Lung (tissue), 12 donors: Measurements from ENCODE around the gene SKAP2. TPM values are rescaled to one million over a fixed set of nuclear protein-coding genes. Genes with fewer than 3 reads are reported as not detected.
A peak's percentile ranks its signal among the peaks of the same experiment; 100 is the strongest.

Source experiments
- ATAC-seq: fragments of 200-7000 bp; cut with Tn5 transposase; one replicate; pipeline ENCODE4 v1.9.1; 2020; ENCODE audit warnings: moderate number of reproducible peaks; ENCODE audit not compliant: insufficient read depth, low FRiP score
- DNase-seq, 3 donors: peaks; one replicate each; pipeline ENCODE4 v3.0.0-alpha.2; 2013 to 2017
- H3K27ac ChIP-seq, 2 donors: one replicate each; pipeline ENCODE4 v1.5.1; 2013; ENCODE audit warnings: mild to moderate bottlenecking in 2 of 2, moderate library complexity in 2 of 2, control low read depth in 1 of 2, inconsistent platforms in 1 of 2, low read depth in 1 of 2, low read length in 1 of 2
- H3K27me3 ChIP-seq, 3 donors: one replicate each; pipeline ENCODE4 v1.5.1; 2013; ENCODE audit warnings: low read length in 2 of 3; ENCODE audit not compliant: control insufficient read depth in 3 of 3, insufficient read depth in 3 of 3
- H3K36me3 ChIP-seq, 4 donors: one replicate each; pipeline ENCODE4 v1.5.1; 2013; ENCODE audit warnings: low read length in 4 of 4, mild to moderate bottlenecking in 1 of 4, moderate library complexity in 1 of 4; ENCODE audit not compliant: control insufficient read depth in 4 of 4, insufficient read depth in 4 of 4
- H3K4me1 ChIP-seq, 5 donors: one replicate each; pipeline ENCODE4 v1.5.1; 2013; ENCODE audit warnings: low read length in 5 of 5, mild to moderate bottlenecking in 2 of 5, moderate library complexity in 1 of 5; ENCODE audit not compliant: control insufficient read depth in 5 of 5, insufficient read depth in 5 of 5
- H3K4me3 ChIP-seq: one replicate; pipeline ENCODE4 v1.5.1; 2013; ENCODE audit warnings: mild to moderate bottlenecking, control low read depth, moderate library complexity
- H3K9ac ChIP-seq, 2 donors: one replicate each; pipeline ENCODE4 v1.5.1; 2013; ENCODE audit warnings: low read length in 2 of 2, control low read depth in 1 of 2; ENCODE audit not compliant: insufficient read depth in 1 of 2
- H3K9me3 ChIP-seq, 4 donors: one replicate each; pipeline ENCODE4 v1.5.1; 2013; ENCODE audit warnings: low read length in 3 of 4, mild to moderate bottlenecking in 1 of 4, moderate library complexity in 1 of 4; ENCODE audit not compliant: control insufficient read depth in 4 of 4, insufficient read depth in 3 of 4
- WGBS, 2 donors: extraction: QIAGEN DNeasy Blood & Tissue Kit; methylation state at CpG; one replicate each; pipeline ENCODE4 v1.1.7; 2013; 5-methylcytosine and 5-hydroxymethylcytosine counted together
- polyA plus RNA-seq, 2 donors: library from polyadenylated mRNA; stranded (reverse); fragments of 200-250 nt; gene quantifications; one replicate each; pipeline ENCODE4 v1.2.1, GENCODE V29; 2013
- total RNA-seq, 2 donors: library from RNA; depleted of rRNA in 1 of 2; stranded (reverse); fragments of >200 nt in 1 of 2; gene quantifications; one replicate each; pipeline ENCODE4 v1.2.1, GENCODE V29; 2014 to 2021
- TF ChIP-seq, protein P1 (sequence below): IDR thresholded peaks from 2 replicates; pipeline ENCODE4 v1.5.1; 2012; ENCODE audit warnings: mild to moderate bottlenecking; ENCODE audit errors: control extremely low read depth, extremely low read depth
- donor health status: control.
- donor health status: control.
- donor health status: Bipolar disorder and iron deficiency.
- donor health status: healthy.
- donor health status: DM: yes; HTN: yes; CAD: no.

SKAP2 gene
- total and polyA plus RNA-seq, 4 donors: 9.2 to 40.1 (median 35.8) TPM

DNA sequence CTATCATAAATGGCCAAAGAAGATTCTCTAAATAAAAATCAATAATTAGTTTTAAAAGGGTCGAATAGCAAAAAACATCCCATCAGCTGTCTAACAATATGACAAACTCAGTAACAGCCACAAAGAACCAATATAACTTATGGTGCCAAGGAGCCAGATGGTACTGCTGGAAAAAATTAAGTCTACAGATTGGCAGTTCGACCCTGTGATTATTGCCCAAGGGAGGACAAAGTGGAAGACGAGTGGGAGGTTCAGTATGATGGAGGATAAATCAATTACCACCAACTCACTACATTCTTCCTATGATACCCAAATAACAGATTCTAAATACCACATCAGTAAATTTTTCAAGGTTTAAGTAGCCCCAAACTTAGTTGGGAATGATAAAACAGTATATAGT is 49.0 kb downstream of the SKAP2 start:
- 87 to 93% methylated on average over 3 of the region's 3 CpGs for WGBS, 2 donors
- DNase-seq: no peak
- TF ChIP-seq, protein P1, sequence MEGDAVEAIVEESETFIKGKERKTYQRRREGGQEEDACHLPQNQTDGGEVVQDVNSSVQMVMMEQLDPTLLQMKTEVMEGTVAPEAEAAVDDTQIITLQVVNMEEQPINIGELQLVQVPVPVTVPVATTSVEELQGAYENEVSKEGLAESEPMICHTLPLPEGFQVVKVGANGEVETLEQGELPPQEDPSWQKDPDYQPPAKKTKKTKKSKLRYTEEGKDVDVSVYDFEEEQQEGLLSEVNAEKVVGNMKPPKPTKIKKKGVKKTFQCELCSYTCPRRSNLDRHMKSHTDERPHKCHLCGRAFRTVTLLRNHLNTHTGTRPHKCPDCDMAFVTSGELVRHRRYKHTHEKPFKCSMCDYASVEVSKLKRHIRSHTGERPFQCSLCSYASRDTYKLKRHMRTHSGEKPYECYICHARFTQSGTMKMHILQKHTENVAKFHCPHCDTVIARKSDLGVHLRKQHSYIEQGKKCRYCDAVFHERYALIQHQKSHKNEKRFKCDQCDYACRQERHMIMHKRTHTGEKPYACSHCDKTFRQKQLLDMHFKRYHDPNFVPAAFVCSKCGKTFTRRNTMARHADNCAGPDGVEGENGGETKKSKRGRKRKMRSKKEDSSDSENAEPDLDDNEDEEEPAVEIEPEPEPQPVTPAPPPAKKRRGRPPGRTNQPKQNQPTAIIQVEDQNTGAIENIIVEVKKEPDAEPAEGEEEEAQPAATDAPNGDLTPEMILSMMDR: no peak
- no peaks in the 10 kb centered on the region for H3K27me3 ChIP-seq
- H3K36me3 ChIP-seq: no peaks in the 10 kb centered on the region
- no peak overlapping the region for H3K27ac ChIP-seq
- H3K4me3 ChIP-seq: no peak overlapping the region
- no peak for ATAC-seq
- no peaks in the 10 kb centered on the region for H3K9me3 ChIP-seq
- peaks cover 0 to 18% (median 0%) of the 10 kb centered on the region in 5 donors for H3K4me1 ChIP-seq
- H3K9ac ChIP-seq: no peak overlapping the region

DNA sequence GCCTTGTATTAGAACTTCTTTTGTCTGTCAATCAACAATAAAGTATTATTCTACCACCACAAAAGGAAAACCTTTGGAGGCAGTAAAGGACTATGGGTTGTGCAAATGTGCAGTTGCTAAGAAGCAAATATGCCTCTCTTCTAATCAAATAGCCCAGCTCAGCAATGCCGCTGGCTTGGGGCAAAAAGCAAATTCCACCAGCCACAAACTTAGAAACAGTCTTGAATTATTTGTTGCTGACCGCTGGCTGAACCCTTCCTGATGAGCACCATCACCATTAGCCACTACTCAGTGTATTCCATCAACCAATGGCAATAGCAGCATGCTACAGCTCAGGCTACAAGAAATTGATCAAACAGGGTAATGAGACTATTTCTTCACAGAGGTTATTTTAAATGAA is 51.0 kb downstream of the SKAP2 start:
- TF ChIP-seq, protein P1: no peak
- Histone ChIP-seq H3K9ac (no peak overlapping the region), H3K4me3 (no peak overlapping the region), H3K4me1 (peaks cover 0 to 18% (median 0%) of the 10 kb centered on the region in 5 donors), H3K27me3 (no peaks in the 10 kb centered on the region), H3K27ac (no peak overlapping the region), H3K9me3 (no peaks in the 10 kb centered on the region), H3K36me3 (peaks cover 0 to 6% (median 2%) of the 10 kb centered on the region in 4 donors)
- no peak for ATAC-seq
- peak; percentile 87 to 92 (median 90) for DNase-seq
- 61 to 78% methylated on average over 2 of the region's 2 CpGs for WGBS, 2 donors

DNA sequence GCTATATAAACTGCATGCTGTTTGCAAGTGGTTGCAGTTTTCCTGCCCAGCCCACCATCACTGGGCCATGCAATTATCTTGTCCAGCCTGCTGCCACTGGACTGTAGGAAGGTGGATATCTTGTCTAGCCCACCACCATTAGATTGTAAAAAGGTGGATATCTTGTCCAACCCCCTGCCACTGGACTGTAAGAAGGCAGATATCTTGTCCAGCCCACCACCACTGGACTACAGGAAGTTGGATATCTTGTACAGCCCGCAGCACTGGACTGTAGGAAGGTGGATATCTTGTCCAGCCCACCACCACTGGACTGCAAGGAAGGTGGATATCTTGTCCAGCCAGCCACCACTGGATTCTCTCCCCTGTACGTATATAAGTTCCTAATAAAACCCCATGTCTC is 69.8 kb downstream of the SKAP2 start:
- no peak overlapping the region for H3K27ac ChIP-seq
- WGBS, 2 donors: 69 to 98% methylated on average over 2 of the region's 2 CpGs
- DNase-seq: no peak
- no peak overlapping the region for H3K9ac ChIP-seq
- H3K36me3 ChIP-seq: peaks cover 0 to 3% (median 0%) of the 10 kb centered on the region in 4 donors
- no peak overlapping the region for H3K4me3 ChIP-seq
- peaks cover 0 to 2% (median 0%) of the 10 kb centered on the region in 5 donors for H3K4me1 ChIP-seq
- TF ChIP-seq, protein P1: no peak
- no peak for ATAC-seq
- no peaks in the 10 kb centered on the region for H3K9me3 ChIP-seq
- no peaks in the 10 kb centered on the region for H3K27me3 ChIP-seq

DNA sequence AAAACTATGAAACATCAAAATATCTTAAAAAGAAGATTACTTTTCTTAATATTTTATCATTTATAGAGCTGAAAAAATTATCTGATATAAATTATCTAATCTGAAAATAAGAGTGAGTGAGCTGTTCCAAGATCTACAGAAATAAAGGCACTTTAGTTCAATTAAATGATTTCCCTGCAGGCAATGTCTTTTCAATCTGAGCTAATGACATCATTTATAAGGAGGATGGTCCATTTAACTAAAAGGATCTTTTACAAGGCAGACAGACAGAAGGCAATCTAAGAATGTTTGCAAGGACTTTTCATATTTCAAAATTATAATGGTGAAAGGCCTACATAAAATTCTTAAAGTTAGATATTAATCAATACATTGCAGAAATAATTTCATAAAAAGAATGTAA is 71.8 kb downstream of the SKAP2 start:
- peaks cover 0 to 4% (median 0%) of the 10 kb centered on the region in 5 donors for H3K4me1 ChIP-seq
- no peaks in the 10 kb centered on the region for H3K9me3 ChIP-seq
- H3K27me3 ChIP-seq: no peaks in the 10 kb centered on the region
- peaks cover 0 to 3% (median 0%) of the 10 kb centered on the region in 4 donors for H3K36me3 ChIP-seq
- TF ChIP-seq, protein P1: no peak
- no peak overlapping the region for H3K4me3 ChIP-seq
- H3K27ac ChIP-seq: no peak overlapping the region
- no peak for DNase-seq
- H3K9ac ChIP-seq: no peak overlapping the region
- ATAC-seq: no peak
